ENCODE results near the gene PRKN.

Gene PRKN

GRCh38 chr6:161354276-161354840 lies 1373.2 kb downstream of the PRKN start:
- no peak overlapping the region for H3K4me3 ChIP-seq
- TF ChIP-seq Cebpa-rat (IDR thresholded peaks at IDR 0.05) = no peak
- no peaks in the 10 kb centered on the region; a peak in 1 of 22 replicates for H4K20me1 ChIP-seq
- H3K9me3 ChIP-seq (replicated peaks in 1 of 11) = peaks cover 0 to 3% (median 0%) of the 10 kb centered on the region in 11 experiments; a peak in 1 of 22 replicates
- H3K36me3 ChIP-seq = no peaks in the 10 kb centered on the region
- H3K4me1 ChIP-seq = peaks cover 2 to 23% (median 3%) of the 10 kb centered on the region in 10 experiments
- H3K4me2 ChIP-seq = no peak overlapping the region
- H3K27me3 ChIP-seq = no peaks in the 10 kb centered on the region
- no peak overlapping the region for H3K9ac ChIP-seq
- no peak overlapping the region for H3K27ac ChIP-seq

DNA sequence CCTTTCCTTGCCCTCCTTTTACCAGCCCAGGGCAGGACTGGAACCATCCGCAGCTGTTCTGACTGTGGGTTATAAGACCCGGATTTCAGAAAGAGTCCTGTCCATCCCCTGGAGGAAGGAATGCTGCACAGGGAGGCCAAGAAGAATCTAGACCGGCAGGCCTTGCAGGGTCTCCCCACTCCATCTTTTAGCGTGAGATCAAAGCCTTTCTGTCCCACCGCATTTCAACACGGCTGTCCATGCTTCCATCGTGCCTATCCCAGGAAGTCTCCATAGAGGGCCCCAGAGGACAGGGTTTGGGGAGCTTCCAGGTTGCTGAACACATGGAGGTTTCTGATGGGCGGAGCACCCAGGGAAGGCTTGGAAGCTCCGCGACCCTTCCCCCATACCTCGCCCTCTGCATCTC lies 1374.4 kb downstream of the PRKN start:
- Histone ChIP-seq H3K27me3 (no peaks in the 10 kb centered on the region), H4K20me1 (no peaks in the 10 kb centered on the region; a peak in 1 of 22 replicates), H3K27ac (no peak overlapping the region), H3K4me2 (no peak overlapping the region), H3K9me3 (replicated peaks in 1 of 11) (no peaks in the 10 kb centered on the region), H3K4me3 (no peak overlapping the region), H3K9ac (no peak overlapping the region), H3K36me3 (no peaks in the 10 kb centered on the region), H3K4me1 (peaks cover 0 to 20% (median 0%) of the 10 kb centered on the region in 10 experiments; a peak in 8 of 20 replicates)
- TF ChIP-seq Cebpa-rat (IDR thresholded peaks at IDR 0.05) = no peak

DNA sequence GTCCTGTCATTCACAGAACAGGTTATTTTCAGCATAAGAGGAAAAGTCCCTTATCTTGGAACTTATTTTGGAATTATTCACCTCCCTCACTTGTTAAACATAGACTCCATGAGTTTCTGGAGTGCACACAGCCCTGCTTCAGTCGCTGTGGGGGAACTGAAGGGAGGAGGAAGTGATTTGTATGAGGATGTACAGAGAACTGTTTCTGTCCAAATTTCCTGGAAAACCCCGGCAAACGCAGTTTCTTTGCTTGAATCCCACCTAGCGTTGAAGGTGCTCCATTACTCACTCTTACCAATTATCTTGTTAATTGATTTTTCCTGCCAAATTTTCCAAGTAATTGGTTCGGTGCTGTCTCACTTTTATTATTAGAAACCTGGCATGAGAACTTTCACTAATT lies 1375.7 kb downstream of the PRKN start:
- Histone ChIP-seq H3K4me2 (no peak overlapping the region), H3K9me3 (replicated peaks in 1 of 11) (no peaks in the 10 kb centered on the region)
- TF ChIP-seq Cebpa-rat (IDR thresholded peaks at IDR 0.05) = no peak

GRCh38 chr6:161349886-161350285 lies 1377.7 kb downstream of the PRKN start:
- Histone ChIP-seq H4K20me1 (no peaks in the 10 kb centered on the region; a peak in 1 of 22 replicates), H3K27ac (no peak overlapping the region), H3K4me1 (no peaks in the 10 kb centered on the region), H3K36me3 (no peaks in the 10 kb centered on the region), H3K4me3 (no peak overlapping the region), H3K27me3 (no peaks in the 10 kb centered on the region), H3K4me2 (no peak overlapping the region), H3K9me3 (replicated peaks in 1 of 11) (no peaks in the 10 kb centered on the region), H3K9ac (no peak overlapping the region)
- TF ChIP-seq Cebpa-rat (IDR thresholded peaks at IDR 0.05) = no peak

More for the DNA sequence above, 1375.7 kb downstream of the PRKN start:
- H3K4me1 ChIP-seq = peaks cover 0 to 16% (median 0%) of the 10 kb centered on the region in 10 experiments; a peak in 8 of 20 replicates
- H3K27me3 ChIP-seq = no peaks in the 10 kb centered on the region
- no peaks in the 10 kb centered on the region; a peak in 1 of 22 replicates for H4K20me1 ChIP-seq
- H3K9ac ChIP-seq = no peak overlapping the region
- H3K27ac ChIP-seq = no peak overlapping the region
- no peaks in the 10 kb centered on the region for H3K36me3 ChIP-seq
- H3K4me3 ChIP-seq = no peak overlapping the region

DNA sequence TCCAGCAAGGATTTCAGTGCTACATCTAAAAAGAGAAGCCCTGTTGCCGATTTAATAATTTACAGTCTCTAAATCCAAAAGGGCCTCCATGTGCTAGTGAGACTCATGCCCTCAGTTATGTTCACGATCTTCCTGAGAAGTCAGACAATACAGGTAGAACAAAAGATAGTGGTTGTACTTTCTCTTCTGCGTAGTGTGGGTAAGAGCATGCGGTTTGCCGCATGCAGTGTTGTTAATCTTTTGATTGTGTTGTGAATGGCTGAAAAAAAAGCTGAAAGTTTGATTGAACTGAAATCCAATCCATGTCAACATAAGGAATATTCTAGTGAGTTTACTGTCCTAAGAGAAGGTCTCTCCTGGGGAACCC lies 1379.0 kb downstream of the PRKN start:
- TF ChIP-seq Cebpa-rat (IDR thresholded peaks at IDR 0.05) = no peak
- Histone ChIP-seq H3K9ac (no peak overlapping the region), H3K9me3 (replicated peaks in 1 of 11) (no peaks in the 10 kb centered on the region), H4K20me1 (no peaks in the 10 kb centered on the region; a peak in 1 of 22 replicates), H3K36me3 (no peaks in the 10 kb centered on the region), H3K4me1 (no peaks in the 10 kb centered on the region), H3K27ac (no peak overlapping the region), H3K4me3 (no peak overlapping the region), H3K27me3 (no peaks in the 10 kb centered on the region), H3K4me2 (no peak overlapping the region)

DNA sequence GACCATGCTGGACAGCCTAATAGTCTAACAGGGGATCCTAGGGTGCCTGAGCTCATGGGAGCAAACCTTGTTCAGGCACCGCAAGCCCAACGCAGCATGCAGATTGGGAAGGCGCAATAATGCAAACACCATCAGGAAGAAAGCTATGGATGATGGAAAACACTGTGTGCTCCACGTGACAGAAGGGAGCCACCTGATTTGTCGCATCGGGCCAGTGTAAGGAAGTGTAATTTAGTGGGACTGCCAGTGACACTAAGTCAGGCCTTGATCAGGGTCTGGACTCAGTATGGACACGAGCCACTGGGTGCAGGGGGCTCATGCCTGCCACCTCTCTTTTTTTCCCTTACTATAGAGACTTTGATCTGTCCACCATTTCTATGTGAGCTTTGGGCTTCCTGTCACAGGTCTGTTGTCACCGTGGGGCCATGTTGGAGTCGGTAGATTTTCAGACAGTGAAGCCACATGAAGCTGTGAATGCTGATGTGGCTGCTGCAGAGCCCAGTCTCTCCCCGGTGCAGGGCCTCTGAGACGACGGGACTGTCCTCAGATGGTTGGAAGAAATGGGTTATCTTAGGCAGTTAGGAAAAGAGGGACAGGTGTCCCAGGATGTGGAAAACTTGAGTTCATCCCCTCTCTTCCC lies 1379.5 kb downstream of the PRKN start:
- Histone ChIP-seq H4K20me1 (no peaks in the 10 kb centered on the region; a peak in 1 of 22 replicates), H3K27ac (no peak overlapping the region), H3K4me1 (no peaks in the 10 kb centered on the region), H3K9ac (no peak overlapping the region), H3K36me3 (no peaks in the 10 kb centered on the region), H3K4me3 (no peak overlapping the region), H3K27me3 (no peaks in the 10 kb centered on the region), H3K4me2 (no peak overlapping the region), H3K9me3 (replicated peaks in 1 of 11) (no peaks in the 10 kb centered on the region)
- no peak for TF ChIP-seq Cebpa-rat (IDR thresholded peaks at IDR 0.05)

DNA sequence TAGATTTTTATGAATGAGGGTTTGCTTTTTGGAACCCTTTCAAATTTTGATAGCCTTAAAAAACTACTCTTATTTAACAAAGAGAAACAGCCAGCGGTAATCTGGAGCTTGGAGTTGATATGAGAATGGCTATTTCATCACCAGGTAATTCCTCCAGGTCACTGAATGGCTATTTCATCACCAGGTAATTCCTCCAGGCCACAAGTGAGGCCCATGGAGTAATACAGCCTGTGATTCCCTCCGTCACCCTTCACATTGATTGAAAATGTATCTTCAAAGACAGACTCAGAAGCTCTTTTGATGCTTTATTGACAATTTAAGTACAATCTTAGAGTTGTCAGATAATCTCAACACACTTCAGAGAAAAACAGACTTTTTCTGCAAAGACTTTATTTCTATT lies 1380.4 kb downstream of the PRKN start:
- Histone ChIP-seq H3K4me3 (no peak overlapping the region), H3K27me3 (no peaks in the 10 kb centered on the region), H4K20me1 (no peaks in the 10 kb centered on the region; a peak in 1 of 22 replicates), H3K27ac (no peak overlapping the region), H3K9ac (no peak overlapping the region), H3K36me3 (no peaks in the 10 kb centered on the region), H3K4me2 (no peak overlapping the region), H3K4me1 (no peaks in the 10 kb centered on the region), H3K9me3 (replicated peaks in 1 of 11) (no peaks in the 10 kb centered on the region)
- no peak for TF ChIP-seq Cebpa-rat (IDR thresholded peaks at IDR 0.05)

DNA sequence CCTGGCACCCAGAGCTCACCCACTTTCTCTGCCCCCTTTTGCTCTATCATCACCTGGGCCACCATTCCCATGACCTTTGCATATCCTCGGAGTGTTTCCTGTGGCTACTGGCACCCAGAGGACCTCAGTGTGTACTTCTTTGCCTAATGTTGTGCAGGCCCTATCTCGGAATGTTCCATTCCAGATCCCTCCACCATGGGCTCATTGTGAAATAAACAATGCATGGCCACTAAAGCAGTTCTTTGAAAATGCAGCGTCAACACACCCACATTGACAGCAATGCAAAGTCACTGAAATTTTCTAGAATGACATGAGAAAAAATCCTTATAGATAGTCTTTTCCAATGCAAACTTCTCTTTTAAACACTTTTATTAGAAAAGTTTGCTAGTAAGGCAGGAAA lies 1380.8 kb downstream of the PRKN start:
- Histone ChIP-seq H3K9ac (no peak overlapping the region), H3K27me3 (no peaks in the 10 kb centered on the region), H3K4me2 (no peak overlapping the region), H3K4me1 (no peaks in the 10 kb centered on the region), H3K36me3 (no peaks in the 10 kb centered on the region), H3K9me3 (replicated peaks in 1 of 11) (no peaks in the 10 kb centered on the region), H3K27ac (no peak overlapping the region), H3K4me3 (no peak overlapping the region), H4K20me1 (no peaks in the 10 kb centered on the region; a peak in 1 of 22 replicates)
- TF ChIP-seq Cebpa-rat (IDR thresholded peaks at IDR 0.05) = no peak

- TF ChIP-seq Cebpa-rat (IDR thresholded peaks at IDR 0.05) = no peak
- H3K9me3 ChIP-seq (replicated peaks in 1 of 11) = no peaks in the 10 kb centered on the region
- no peak overlapping the region for H3K27ac ChIP-seq
- H3K27me3 ChIP-seq = no peaks in the 10 kb centered on the region
- no peaks in the 10 kb centered on the region for H3K36me3 ChIP-seq
- H3K4me2 ChIP-seq = no peak overlapping the region
- H3K4me1 ChIP-seq = no peaks in the 10 kb centered on the region
- H4K20me1 ChIP-seq = no peaks in the 10 kb centered on the region
- H3K4me3 ChIP-seq = no peak overlapping the region
- no peak overlapping the region for H3K9ac ChIP-seq
Observed at GRCh38 chr6:161344626-161345025, 1382.9 kb downstream of the PRKN start.

- H3K9me3 ChIP-seq (replicated peaks in 1 of 11) = no peaks in the 10 kb centered on the region
- no peak for TF ChIP-seq Cebpa-rat (IDR thresholded peaks at IDR 0.05)
- no peak overlapping the region for H3K27ac ChIP-seq
- H3K4me1 ChIP-seq = no peaks in the 10 kb centered on the region
- H3K9ac ChIP-seq = no peak overlapping the region
- H3K4me2 ChIP-seq = no peak overlapping the region
- no peak overlapping the region for H3K4me3 ChIP-seq
- H3K27me3 ChIP-seq = no peaks in the 10 kb centered on the region
- no peaks in the 10 kb centered on the region for H3K36me3 ChIP-seq
- H4K20me1 ChIP-seq = no peaks in the 10 kb centered on the region
Observed at GRCh38 chr6:161342039-161342438, 1385.5 kb downstream of the PRKN start.
